ENCODE data around the gene FBXW8.

- TF ChIP-seq CTCF (IDR thresholded peaks at IDR 0.05; ENCODE audit: insufficient read depth, low read length) (no peak), POLR2AphosphoS5 (IDR thresholded peaks at IDR 0.05; ENCODE audit: low read depth) (no peak), SPI1 (IDR thresholded peaks at IDR 0.05; ENCODE audit: borderline replicate concordance, low read depth) (no peak)
Observed at GRCh38 chr12:117052386-117053049, 141.8 kb downstream of the FBXW8 start.

All from HL-60 (cell line).